Measurements from ENCODE around the gene HDAC4. TPM values are rescaled to one million over a fixed set of nuclear protein-coding genes. Genes with fewer than 3 reads are reported as not detected.

The HDAC4 gene
- total and polyA plus RNA-seq, 9 donors: 7.0 to 74.0 (median 46.3) TPM

DNA sequence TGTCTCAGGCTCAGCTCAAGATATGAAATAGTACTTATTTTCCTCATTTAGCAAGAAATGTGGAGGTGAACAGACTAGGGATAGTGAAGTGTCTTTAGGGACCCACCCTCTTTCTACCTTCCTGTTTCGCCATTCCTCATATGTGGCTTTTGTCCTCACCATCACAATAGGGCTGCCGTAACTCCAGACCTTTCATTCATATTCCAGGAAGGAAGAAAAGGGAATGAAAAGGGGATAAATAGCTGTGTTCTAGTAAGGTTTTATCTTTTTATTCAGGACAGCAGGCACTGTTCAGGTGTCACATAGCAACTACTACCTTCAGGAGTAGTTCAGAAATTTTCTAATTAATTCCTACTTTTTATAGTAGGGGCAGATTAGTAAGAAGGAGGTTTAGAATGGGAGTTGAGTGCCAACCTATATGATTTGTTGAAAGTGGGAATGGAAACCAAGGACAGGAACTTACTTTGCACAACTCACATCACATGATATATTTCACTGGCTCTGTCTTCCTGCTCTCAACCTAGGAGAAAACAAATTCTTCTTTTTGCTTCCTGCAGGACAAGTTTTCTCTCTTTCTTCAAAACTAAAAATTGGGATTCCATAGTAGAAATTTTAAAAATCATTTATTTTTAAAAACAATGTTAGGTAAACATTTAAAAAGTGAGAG is 36.0 kb upstream of the HDAC4 start:
- DNase-seq: no peak
- H3K4me1 ChIP-seq (ENCODE audit: insufficient read depth): peaks cover 6% of the 10 kb centered on the region
- 95 to 98% (median 98%) methylated on average over 2 of the region's 2 CpGs for WGBS, 3 donors
- no peaks in the 10 kb centered on the region for H3K36me3 ChIP-seq
- no peak overlapping the region for H3K4me3 ChIP-seq
- intact Hi-C loops (cut with DNase I): no loop called here
- no peaks in the 10 kb centered on the region for H3K9me3 ChIP-seq
- no peak overlapping the region for H3K27ac ChIP-seq
- H3K27me3 ChIP-seq: no peaks in the 10 kb centered on the region
- TF ChIP-seq EP300 (IDR thresholded peaks at IDR 0.05): no peak

DNA sequence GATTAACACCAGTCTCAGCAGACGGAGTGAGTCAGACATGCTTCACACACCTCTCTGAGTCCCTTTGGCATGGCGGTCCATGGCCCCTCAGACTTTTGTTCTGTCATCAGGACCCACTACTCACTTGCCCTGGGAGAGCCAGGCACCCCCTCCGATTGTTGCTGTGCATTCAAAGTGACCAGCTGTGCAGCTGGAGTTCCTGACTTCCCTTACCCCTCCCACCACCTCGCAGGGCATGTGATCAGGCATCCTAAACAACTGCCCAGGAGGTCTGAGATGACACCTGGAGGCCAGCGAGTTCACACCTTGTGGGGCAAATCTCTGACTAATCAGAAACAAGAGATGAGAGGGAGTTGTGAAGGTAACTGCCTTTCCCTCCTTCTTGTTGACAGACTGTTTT is 35.3 kb upstream of the HDAC4 start:
- WGBS, 3 donors: 73 to 79% (median 75%) methylated on average over 5 of the region's 5 CpGs
- H3K4me3 ChIP-seq: no peak overlapping the region
- H3K27me3 ChIP-seq: no peaks in the 10 kb centered on the region
- H3K36me3 ChIP-seq: no peaks in the 10 kb centered on the region
- no peak for DNase-seq
- intact Hi-C loops (cut with DNase I): no loop called here
- H3K27ac ChIP-seq: no peak overlapping the region
- TF ChIP-seq POLR2A (IDR thresholded peaks at IDR 0.05) (no peak), EP300 (IDR thresholded peaks at IDR 0.05) (no peak)
- TF ChIP-seq, protein P1, sequence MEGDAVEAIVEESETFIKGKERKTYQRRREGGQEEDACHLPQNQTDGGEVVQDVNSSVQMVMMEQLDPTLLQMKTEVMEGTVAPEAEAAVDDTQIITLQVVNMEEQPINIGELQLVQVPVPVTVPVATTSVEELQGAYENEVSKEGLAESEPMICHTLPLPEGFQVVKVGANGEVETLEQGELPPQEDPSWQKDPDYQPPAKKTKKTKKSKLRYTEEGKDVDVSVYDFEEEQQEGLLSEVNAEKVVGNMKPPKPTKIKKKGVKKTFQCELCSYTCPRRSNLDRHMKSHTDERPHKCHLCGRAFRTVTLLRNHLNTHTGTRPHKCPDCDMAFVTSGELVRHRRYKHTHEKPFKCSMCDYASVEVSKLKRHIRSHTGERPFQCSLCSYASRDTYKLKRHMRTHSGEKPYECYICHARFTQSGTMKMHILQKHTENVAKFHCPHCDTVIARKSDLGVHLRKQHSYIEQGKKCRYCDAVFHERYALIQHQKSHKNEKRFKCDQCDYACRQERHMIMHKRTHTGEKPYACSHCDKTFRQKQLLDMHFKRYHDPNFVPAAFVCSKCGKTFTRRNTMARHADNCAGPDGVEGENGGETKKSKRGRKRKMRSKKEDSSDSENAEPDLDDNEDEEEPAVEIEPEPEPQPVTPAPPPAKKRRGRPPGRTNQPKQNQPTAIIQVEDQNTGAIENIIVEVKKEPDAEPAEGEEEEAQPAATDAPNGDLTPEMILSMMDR (IDR thresholded peaks at IDR 0.05): no peak
- H3K9me3 ChIP-seq: no peaks in the 10 kb centered on the region
- H3K4me1 ChIP-seq (ENCODE audit: insufficient read depth): peaks cover 6% of the 10 kb centered on the region

DNA sequence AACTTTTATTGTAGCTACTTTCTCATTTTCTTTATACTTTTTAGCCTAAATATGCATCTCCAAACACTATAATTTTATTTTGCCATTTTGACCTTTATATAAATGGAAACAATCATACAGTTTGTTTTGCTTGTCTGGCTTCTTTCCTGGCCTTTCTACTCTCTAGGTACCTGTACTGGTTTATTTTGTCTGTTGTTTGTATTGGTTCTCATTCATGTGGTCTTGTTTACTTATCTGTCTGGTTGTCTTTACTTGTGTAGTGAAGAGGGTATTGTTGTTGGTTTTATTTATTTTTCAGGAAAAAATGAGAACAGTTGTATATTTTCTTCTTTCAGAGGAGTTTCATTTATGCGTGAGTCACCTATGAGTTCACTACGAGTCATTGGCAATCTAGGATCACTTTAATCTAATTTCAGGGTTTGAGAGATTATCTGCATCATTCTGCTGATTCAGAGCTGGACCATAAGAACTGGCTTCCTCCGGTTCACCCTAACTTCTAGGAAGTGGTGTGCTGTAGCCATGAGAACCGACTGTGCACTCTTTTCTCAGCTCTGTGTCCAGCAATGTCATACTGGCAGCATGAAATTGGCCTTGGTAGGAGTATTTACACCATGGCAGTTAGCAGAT is 33.1 kb upstream of the HDAC4 start:
- no peak for DNase-seq
- Histone ChIP-seq H3K4me3 (no peak overlapping the region), H3K4me1 (ENCODE audit: insufficient read depth) (no peaks in the 10 kb centered on the region), H3K27ac (no peak overlapping the region), H3K9me3 (no peaks in the 10 kb centered on the region), H3K27me3 (no peaks in the 10 kb centered on the region), H3K36me3 (no peaks in the 10 kb centered on the region)
- WGBS, 3 donors: 71 to 86% (median 86%) methylated on average over 4 of the region's 4 CpGs
- intact Hi-C loops (cut with DNase I): no loop called here
- TF ChIP-seq, protein P1 (IDR thresholded peaks at IDR 0.05): no peak
- TF ChIP-seq EP300 (IDR thresholded peaks at IDR 0.05): no peak
- no peak for TF ChIP-seq POLR2A (IDR thresholded peaks at IDR 0.05)

DNA sequence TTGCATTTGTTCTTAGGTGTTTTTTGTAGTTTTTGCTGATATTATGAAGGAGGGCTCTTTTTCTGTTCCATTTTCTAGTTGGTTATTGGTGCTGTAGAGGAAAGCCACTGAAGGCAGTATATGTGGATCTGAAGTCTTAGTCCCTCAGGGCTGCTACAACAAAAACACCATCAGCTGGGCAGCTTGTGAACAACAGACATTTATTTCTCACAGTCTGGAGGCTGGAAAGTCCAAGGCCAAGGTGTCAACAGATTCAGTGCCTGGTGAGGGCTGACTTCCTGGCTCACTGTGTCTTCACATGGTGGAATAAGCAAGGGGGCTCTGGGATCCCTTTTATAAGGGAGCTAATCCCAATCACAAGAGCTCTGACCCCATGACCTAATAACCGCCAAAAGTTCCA is 31.4 kb upstream of the HDAC4 start:
- H3K4me3 ChIP-seq: no peak overlapping the region
- no peaks in the 10 kb centered on the region for H3K27me3 ChIP-seq
- no peaks in the 10 kb centered on the region for H3K9me3 ChIP-seq
- H3K27ac ChIP-seq: no peak overlapping the region
- no peak for TF ChIP-seq POLR2A (IDR thresholded peaks at IDR 0.05)
- TF ChIP-seq, protein P1 (IDR thresholded peaks at IDR 0.05): no peak
- TF ChIP-seq EP300 (IDR thresholded peaks at IDR 0.05): no peak
- intact Hi-C loops (cut with DNase I): no loop called here
- H3K36me3 ChIP-seq: no peaks in the 10 kb centered on the region
- no peak for DNase-seq
- WGBS, 3 donors: 89 to 100% (median 90%) methylated on average over 1 of the region's 1 CpG
- no peaks in the 10 kb centered on the region for H3K4me1 ChIP-seq (ENCODE audit: insufficient read depth)

DNA sequence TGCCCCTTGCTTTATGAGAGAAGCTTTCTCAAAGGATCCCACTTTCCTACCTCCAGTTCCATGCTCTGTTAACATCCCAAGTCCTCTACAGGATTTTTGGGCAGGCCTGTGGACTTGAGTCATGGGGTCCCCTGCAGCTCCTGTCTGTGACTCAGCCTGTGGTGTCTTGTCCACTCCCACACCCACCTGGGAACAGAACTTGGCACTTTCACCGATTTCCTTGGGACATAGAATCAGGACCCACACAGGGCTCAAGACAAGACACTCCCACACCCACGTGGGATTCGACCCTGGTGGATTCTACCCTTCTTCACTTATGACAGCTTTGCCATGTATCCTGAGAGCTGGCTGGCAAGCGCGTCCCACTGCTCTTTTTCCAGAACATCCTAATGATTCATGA is 30.7 kb upstream of the HDAC4 start:
- TF ChIP-seq, protein P1 (IDR thresholded peaks at IDR 0.05): no peak
- TF ChIP-seq POLR2A (IDR thresholded peaks at IDR 0.05): no peak
- TF ChIP-seq EP300 (IDR thresholded peaks at IDR 0.05): no peak

More for the DNA sequence above, 30.7 kb upstream of the HDAC4 start:
- H3K9me3 ChIP-seq: no peaks in the 10 kb centered on the region
- H3K27ac ChIP-seq: no peak overlapping the region
- no peaks in the 10 kb centered on the region for H3K36me3 ChIP-seq
- no peaks in the 10 kb centered on the region for H3K27me3 ChIP-seq
- WGBS, 3 donors: 55 to 74% (median 64%) methylated on average over 5 of the region's 5 CpGs
- no peak for DNase-seq
- intact Hi-C loops (cut with DNase I): no loop called here
- no peaks in the 10 kb centered on the region for H3K4me1 ChIP-seq (ENCODE audit: insufficient read depth)
- no peak overlapping the region for H3K4me3 ChIP-seq
